Measurements from ENCODE around the gene LILRA5.

The LILRA5 gene

DNA sequence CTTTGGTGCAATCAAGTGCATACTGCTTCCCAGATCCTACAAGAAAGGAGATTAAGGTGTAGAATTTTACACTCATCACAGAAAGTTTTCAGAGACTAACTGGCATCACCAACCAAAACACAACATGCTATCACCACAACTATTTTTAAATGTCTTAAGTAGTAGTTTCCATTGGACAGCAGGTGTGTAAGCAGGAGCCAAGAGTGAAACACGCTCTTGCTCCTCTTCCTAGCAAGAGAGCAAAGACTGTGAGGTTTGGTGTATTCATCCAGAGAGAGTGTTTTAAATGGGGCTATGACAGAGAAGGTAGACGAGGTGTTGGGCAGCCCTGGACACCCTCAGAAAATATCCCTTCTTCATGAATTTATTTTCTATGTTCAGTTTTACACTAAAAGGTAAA, 38.5 kb upstream of the LILRA5 start:
- TF ChIP-seq, protein P1, sequence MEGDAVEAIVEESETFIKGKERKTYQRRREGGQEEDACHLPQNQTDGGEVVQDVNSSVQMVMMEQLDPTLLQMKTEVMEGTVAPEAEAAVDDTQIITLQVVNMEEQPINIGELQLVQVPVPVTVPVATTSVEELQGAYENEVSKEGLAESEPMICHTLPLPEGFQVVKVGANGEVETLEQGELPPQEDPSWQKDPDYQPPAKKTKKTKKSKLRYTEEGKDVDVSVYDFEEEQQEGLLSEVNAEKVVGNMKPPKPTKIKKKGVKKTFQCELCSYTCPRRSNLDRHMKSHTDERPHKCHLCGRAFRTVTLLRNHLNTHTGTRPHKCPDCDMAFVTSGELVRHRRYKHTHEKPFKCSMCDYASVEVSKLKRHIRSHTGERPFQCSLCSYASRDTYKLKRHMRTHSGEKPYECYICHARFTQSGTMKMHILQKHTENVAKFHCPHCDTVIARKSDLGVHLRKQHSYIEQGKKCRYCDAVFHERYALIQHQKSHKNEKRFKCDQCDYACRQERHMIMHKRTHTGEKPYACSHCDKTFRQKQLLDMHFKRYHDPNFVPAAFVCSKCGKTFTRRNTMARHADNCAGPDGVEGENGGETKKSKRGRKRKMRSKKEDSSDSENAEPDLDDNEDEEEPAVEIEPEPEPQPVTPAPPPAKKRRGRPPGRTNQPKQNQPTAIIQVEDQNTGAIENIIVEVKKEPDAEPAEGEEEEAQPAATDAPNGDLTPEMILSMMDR (IDR thresholded peaks at IDR 0.05): no peak

DNA sequence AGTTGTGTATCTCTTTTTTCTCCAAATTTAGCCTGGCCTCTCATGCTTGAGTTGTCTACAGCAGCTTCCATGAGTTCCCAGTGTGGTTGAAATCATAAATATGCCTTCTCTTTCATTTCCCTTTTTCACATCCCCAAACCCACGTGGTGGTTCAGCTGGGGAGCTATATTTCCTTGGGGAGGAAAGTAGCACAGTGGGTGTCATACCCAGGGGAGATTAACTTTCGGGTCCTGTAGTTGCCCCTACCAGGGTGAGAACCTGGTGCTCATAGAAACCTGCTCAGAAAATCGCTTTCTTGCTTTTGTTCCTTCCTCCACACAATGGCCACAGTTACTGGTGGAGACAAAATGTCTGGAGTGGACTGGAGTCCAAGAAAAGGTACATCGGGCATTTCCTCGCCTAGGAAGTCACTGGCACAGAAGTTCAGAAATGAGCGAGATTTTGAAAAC, 33.0 kb upstream of the LILRA5 start:
- TF ChIP-seq, protein P1 (IDR thresholded peaks at IDR 0.05): no peak

DNA sequence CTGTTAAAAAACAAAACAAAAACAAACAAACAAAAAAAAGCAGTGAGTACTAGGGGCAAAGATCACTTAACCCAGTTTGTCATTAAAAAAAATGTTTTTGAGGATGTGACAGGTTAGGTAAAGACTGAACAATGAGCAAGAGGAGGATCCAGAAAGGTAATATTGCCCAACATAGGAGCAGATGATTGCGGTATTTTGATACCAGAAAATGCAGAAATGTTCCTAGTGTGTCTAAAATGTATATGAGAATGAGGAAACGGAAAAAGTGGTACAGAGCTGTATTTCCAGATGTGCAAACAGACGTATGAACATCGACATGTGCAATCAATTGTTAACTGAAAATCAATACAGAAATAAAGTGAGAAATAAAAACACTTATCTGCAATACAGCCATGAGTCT, 30.9 kb upstream of the LILRA5 start:
- TF ChIP-seq, protein P1 (IDR thresholded peaks at IDR 0.05): no peak

DNA sequence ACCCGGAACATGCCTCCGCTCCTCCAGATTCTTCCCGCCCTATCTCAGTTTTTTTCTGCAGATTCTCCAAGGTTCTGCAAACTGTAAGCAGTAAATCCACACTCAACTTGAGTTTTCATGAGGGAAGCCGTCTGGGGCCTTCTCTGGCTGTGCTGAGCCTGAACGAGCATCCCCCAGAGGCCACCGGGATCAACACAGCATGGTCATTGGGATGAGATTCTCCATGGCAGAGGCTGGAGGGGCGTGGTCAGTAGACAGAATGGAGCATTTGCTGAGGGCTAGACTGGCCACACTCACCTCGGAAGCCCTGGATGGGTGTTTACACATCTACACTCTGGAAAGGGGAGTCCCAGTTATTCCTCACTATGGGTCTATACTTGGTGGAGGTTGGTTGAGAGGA, 28.3 kb upstream of the LILRA5 start:
- TF ChIP-seq, protein P1 (IDR thresholded peaks at IDR 0.05): no peak

DNA sequence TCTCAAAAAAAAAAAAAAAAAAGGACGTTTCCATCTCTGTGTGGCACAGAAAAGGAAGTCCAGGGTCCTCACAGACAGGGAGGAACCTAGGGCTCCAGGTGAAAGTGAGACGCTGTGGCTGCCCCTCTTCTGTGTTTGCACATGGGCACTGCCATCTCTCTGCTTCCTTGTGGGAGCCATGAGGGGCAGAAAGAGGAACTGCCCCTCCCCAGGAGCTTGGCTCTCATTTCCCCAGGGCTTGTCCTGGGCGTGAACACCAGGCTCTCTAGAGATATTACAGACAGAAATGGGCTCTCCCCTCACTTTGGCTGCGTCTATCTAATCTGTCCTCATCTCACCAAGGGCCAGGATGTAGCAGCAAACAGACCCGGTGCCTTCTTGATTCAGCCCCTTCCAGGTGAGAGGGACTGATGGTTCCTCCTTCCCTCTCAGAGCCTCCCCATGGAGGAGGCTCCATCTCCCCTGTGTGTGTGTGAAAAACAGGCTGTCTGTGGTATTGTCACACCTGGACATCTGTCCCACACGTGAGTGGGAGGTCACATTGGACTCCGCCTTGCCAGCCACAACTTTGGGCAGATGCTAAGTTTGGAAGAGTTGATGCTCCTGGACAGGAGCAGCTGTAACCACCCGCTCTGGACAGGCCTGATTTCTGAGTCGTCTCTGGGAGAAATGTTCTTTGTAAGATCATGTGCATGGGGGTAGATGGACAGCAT, 26.8 kb upstream of the LILRA5 start:
- TF ChIP-seq, protein P1 (IDR thresholded peaks at IDR 0.05): no peak

DNA sequence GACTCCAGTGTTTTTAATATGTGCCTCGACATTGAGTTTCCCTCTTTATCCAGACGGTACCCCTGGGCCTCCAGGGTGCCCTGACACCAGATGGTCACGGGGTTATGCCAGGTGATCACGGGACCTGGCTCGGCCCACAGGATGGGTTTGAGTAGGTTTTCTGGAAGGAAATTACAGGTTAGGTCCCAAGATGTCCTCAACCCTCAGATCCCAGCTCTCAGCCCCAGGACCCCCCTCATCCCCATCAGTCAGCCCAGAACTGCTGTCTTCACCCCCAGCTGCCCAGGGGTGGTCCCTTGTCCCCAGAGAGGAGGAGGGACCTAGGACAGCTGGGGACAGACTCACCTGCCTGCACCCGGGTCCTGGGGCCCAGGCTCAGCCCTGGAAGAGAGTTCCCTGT, 25.6 kb upstream of the LILRA5 start:
- TF ChIP-seq, protein P1 (IDR thresholded peaks at IDR 0.05): no peak

DNA sequence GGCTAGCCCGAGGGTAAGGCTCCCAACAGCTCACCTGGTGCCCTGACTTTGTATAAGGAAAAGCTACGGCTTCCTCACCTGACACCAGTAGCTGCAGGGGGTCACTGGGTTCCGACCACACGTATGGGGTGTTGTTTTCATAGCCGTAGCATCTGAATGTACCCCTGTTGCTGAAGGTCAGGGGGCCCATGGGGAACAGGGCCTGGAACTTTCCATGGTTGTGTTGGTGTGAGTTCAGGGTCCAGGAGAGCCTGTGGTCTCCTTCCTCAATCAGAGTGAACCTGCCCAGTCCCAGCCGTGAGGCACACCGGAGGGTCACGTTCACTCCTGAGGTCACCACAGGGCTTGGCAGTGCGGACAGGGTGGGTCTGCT, 24.9 kb upstream of the LILRA5 start:
- TF ChIP-seq, protein P1 (IDR thresholded peaks at IDR 0.05): no peak

Data from LNCAP (cell line).